Hindlimb muscle (tissue), 1 donor: ENCODE results near the gene RHOBTB1. TPM values are rescaled to one million over a fixed set of nuclear protein-coding genes. Genes with fewer than 3 reads are reported as not detected.
"Not testable (repeated sequence)": the region's sequence is repeated elsewhere in the genome, so short reads cannot be mapped to it uniquely, and the experiment has no call there.

Source experiments
- DNase-seq: peaks from one replicate; pipeline ENCODE4 v3.0.0-alpha.2; 2013
- polyA plus RNA-seq: library from polyadenylated mRNA; unstranded; fragments of 120-200 nt; gene quantifications from one replicate; pipeline ENCODE4 v1.2.1, GENCODE V29; 2013; ENCODE audit not compliant: insufficient read length

The RHOBTB1 gene
- polyA plus RNA-seq, 1 donor: 21.3 TPM

- DNase-seq: no peak
Measured at GRCh38 chr10:60940446-60940845, 3.5 kb downstream of the RHOBTB1 start.

- DNase-seq: no peak
Measured at GRCh38 chr10:60937784-60938654, 6.0 kb downstream of the RHOBTB1 start.

GRCh38 chr10:60937022-60937421 lies 7.0 kb downstream of the RHOBTB1 start:
- no peak for DNase-seq

DNA sequence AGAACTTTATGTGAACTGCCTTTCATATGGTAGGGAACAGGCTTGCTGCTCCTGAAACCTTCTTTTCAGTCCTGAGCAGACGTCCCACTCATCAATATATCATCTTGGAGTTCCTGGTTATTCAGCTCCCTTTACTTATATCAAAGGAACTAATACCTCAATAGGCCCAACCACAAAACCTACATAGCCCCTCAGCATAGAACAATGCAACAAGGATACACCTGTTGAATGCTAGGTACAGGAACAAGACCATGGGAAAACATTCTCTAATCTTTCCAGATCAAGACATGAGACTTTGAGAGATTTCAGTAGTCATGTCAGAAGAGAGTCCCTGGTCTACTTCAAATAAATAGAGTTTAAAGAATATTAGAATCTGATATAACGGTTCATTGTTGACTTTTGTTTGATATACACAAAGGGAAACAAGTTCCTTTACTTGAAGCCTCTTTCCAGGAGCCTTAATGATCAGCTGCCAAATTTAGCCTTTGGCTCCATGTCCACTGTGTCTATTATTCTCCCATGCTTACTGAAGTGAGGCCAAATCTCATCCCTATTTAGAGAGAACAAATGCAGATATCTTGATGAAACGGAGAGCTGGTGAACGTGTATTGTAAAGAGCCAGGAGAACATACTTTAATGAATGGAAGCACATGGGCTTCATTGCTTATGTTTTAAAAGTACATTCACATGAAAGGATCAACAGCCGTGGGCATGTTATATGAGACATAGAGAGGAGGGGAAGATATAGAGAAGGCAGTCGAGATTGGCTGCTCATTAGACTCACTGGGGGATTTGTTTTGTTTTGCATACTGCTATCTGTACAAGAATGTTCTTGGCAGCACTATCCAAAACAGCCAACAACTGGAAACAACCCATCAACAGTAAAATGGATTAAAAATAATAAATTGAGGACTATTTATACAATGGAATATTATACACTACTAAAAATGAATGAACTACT lies 9.5 kb downstream of the RHOBTB1 start:
- no peak for DNase-seq

DNA sequence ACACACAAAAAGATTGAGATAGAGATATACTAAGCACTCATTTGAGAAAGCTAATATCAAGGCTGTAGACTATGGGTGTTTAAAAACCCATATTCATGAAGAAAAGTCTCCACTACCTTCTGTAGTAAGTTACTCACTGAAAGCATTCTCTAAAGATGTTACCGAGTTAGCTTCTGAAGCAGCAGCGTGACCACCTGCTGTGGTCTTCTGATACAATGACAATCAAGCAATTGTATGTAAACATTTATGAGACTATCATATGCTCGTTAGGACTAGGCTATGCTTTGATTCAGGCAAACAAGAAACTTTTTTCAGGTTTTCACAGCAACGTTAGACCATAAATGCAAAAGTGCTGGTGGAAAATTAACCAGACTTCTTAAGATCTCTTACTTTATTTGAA lies 11.2 kb downstream of the RHOBTB1 start:
- DNase-seq: no peak

- DNase-seq: no peak
Measured at GRCh38 chr10:60930237-60930636, 13.7 kb downstream of the RHOBTB1 start.

- DNase-seq: no peak
Measured at GRCh38 chr10:60921633-60922032, 22.4 kb downstream of the RHOBTB1 start.

GRCh38 chr10:60920479-60920878 lies 23.5 kb downstream of the RHOBTB1 start:
- DNase-seq: no peak

- no peak for DNase-seq
Measured at GRCh38 chr10:60919551-60919950, 24.4 kb downstream of the RHOBTB1 start.

DNA sequence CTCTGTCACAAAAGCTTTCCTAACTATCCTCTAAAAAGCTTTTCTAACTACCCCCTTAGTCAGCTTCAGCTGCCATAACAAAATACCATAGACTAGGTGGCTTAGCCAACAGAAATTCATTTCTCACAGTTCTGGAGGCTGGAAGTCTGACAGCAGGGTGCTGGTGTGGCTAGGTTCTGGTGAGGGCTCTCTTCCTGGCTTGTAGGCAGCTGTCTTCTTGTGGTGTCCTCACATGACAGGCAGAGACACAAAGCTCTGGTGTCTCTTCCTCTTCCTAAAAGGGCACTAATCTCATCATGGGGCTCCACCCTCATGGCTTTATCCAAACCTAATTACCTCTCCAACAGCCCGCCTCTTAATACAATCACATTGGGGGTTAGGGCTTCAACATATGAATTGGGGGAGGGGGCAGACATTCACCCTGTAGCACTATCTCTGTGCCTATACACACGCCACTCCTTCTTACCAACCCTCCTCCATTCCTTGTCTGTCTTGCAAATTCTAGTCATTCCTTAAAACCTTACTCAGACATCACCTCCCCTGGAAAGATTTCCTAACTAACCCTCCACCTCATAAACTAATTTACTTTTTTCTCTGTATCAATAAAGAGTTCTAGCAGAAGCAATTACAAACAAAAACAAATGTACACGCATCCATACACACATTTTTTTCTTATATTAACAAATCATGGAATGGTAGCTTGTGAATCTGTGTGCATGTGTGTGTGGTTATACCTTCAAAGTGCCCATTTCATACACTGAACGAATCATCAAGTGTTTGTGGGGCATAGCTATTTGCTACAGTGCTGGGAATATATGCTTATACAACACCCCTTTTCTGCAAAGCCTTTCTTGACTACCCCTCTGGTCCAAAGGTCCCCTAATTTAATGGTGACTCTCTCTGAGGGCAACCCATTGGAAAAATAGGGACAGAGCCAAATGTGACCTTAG lies 26.4 kb downstream of the RHOBTB1 start:
- DNase-seq: no peak

- DNase-seq: no peak
Measured at GRCh38 chr10:60916025-60916424, 28.0 kb downstream of the RHOBTB1 start.

- DNase-seq: peak; percentile 27
Measured at GRCh38 chr10:60914690-60915141, 29.3 kb downstream of the RHOBTB1 start.

- DNase-seq: no peak
Measured at GRCh38 chr10:60913657-60914056, 30.3 kb downstream of the RHOBTB1 start.

DNA sequence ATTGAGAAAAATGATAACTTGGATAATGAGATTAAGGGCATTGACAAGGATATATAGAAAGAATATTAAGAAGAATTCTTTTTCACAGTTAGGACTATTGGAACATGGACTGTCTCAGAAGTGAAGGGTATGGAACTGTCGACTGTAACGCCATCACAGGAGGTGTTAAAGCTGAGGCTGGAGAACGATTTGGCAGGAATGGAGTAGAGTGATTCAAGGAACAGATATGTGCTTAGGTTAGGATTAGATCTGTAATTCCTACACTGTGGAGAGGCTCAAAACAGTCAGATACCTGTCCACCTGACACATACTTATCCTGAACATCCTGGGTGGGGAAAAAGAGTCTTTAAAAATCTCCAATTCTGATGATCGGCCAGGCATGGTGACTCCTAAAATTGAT lies 30.9 kb downstream of the RHOBTB1 start:
- DNase-seq: no peak

DNA sequence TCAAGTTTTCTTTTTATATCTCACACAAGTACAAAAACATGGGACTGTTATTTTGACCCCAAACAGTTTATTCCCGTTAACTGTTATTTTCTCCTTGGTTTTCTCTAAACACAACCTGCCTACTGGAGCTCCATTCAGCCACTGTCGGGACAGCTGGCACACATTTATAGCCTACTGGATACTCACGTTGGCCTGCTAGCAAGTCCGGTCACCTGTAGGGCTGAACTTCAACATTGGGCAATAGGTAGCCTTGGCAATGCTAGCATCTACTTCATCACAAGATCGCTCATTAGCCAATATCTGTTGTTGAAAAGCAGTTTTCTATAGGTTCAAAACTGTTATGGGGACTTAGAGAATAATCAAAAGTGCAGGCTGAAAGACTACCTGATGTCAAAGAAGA lies 32.3 kb downstream of the RHOBTB1 start:
- no peak for DNase-seq

DNA sequence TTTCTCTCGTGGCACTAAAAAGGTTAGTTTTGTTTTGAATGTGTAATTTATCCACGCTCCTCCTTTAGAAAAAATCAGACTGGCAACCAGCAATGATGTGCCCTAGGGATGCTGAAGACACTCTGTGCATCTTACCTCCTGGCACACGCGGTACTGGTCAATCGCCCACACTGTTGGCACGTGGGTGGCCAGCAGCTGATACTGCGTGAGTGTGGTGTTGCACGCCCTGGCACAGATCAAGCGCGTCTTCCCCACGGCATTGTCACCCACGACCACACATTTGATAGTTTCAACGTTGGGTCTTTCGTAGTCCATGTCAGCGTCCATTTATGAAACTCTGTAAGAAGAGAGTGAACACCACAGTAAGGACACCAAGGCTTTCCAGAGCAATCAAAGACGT lies 32.8 kb downstream of the RHOBTB1 start:
- DNase-seq: no peak

GRCh38 chr10:60910543-60910942 lies 33.4 kb downstream of the RHOBTB1 start:
- no peak for DNase-seq

DNA sequence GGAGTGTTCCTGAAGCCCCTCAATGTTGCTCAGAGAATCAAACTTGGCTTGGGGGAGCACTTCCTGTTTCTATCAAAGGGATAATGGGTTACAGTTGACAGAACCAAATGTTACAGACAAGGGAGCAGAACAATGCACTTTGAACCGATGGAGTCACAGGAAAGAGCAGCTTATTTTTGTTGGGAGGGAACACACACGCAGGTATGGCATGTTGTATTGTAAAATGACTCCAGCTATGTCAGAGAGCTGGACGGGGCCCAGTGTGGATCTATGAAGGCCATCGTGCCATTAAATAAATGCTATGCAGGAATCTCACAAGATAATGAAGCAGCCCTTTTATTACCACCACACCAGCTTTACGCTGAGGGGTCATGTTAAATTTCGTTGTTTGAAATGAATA lies 35.1 kb downstream of the RHOBTB1 start:
- DNase-seq: no peak

DNA sequence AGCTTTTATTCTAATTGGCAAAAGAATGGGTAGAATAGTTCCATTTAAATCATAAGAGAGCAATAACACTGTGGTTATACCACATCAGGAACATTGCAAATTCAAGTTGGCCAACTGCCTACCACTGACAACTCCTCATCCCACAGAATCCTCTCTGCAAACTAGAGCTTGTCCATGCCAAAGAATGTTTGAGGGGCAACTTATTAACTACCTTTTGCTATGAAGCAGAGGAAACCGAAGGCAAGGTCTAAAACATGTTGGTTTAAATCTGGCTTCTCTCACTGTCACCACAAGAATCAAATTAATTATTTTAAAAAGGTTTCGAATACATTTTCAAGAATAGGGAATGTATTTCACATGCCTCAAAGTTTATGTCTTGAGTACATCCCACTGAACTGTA lies 36.0 kb downstream of the RHOBTB1 start:
- no peak for DNase-seq

DNA sequence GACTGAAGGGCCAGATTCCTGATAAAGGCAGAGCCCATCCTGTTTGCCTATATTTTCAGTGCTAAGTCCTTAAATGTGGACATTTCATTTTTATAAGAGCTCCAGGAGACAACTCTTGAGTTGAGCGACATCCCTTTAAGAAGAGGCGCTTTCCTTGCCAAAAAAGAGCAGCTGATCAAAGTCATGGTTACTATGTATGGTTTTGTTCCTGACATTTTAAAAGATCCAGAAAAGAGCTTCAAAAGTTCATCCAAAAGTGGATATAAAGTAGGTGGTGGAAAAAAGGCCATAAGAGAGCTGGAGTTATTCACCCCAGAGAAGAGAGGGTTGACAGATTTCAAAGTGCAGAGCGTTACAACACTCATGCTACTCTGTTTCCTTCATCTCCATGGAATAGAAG lies 36.7 kb downstream of the RHOBTB1 start:
- DNase-seq: no peak

- not testable (repeated sequence) for DNase-seq
Measured at GRCh38 chr10:60906825-60907224, 37.2 kb downstream of the RHOBTB1 start.

DNA sequence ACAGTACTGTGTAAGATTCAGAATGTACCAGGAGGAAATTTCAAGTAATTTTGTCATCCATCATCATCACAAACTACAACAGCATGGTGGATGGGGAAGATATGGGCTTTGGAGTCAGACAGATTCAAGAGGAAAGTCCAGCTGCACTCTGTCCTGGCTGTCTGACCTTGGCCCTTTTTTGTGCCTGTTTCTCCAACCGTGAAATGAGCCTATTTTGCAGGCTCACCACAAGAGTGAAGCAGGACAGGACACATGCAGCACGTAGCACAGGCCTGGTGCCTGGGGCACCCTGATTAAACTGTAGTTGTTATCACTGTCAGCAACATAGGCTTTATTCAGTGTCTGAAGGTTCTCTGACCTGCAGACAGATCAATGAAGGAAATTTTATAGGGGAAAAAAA lies 37.6 kb downstream of the RHOBTB1 start:
- no peak for DNase-seq
